PC-3 (cell line): ENCODE data around the gene NBEAL1.

ENCODE experiments used
- CTCF ChIP-seq: fragments of 300-600 bp; sonication (generic); conservative IDR thresholded peaks from 2 replicates; pipeline ENCODE4 v1.5.1; 2017; ENCODE audit warnings: antibody characterized with exemption, low read depth, mild to moderate bottlenecking, low read length
- EZH2 ChIP-seq: fragments of 300-600 bp; sonication (generic); IDR thresholded peaks from one replicate; pipeline ENCODE4 v1.6.1; 2017; ENCODE audit warnings: antibody characterized with exemption, mild to moderate bottlenecking, low read length; ENCODE audit not compliant: unreplicated experiment

- TF ChIP-seq CTCF, result no peak
- TF ChIP-seq EZH2, result no peak
Observed at GRCh38 chr2:203175371-203175770, 160.7 kb downstream of the NBEAL1 start.
